Measurements from ENCODE around the gene STOX2.

DNA sequence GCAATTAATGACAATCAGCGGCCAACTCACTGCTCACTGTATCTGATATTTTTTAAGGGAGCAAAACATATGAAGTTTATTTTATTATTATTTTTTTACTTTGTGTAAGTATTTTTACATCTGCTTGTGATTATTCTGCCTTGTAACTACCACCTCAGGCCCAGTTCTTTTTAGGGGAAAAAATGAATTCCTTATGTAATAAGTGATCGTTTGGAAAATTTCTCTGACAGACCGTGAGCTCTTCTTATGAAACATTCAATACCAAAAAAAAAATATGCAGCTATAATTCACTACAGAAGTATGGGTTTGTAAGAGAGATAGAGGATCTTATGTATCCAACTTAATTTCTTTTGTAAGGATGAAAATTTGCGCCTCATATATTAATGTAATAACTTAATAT is 33.5 kb upstream of the STOX2 start:
- TF ChIP-seq, protein P1, sequence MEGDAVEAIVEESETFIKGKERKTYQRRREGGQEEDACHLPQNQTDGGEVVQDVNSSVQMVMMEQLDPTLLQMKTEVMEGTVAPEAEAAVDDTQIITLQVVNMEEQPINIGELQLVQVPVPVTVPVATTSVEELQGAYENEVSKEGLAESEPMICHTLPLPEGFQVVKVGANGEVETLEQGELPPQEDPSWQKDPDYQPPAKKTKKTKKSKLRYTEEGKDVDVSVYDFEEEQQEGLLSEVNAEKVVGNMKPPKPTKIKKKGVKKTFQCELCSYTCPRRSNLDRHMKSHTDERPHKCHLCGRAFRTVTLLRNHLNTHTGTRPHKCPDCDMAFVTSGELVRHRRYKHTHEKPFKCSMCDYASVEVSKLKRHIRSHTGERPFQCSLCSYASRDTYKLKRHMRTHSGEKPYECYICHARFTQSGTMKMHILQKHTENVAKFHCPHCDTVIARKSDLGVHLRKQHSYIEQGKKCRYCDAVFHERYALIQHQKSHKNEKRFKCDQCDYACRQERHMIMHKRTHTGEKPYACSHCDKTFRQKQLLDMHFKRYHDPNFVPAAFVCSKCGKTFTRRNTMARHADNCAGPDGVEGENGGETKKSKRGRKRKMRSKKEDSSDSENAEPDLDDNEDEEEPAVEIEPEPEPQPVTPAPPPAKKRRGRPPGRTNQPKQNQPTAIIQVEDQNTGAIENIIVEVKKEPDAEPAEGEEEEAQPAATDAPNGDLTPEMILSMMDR (IDR thresholded peaks at IDR 0.05; ENCODE audit: low read depth, low read length, poor library complexity, severe bottlenecking) = no peak
- TF ChIP-seq EZH2phosphoT487 (IDR thresholded peaks at IDR 0.05; ENCODE audit: borderline replicate concordance, low read length) = no peak

Measured in DOHH2 (cell line).